ENCODE measurements around the gene XRCC5.

GRCh38 chr2:216189410-216189809 lies 80.3 kb downstream of the XRCC5 start:
- TF ChIP-seq CTCF (conservative IDR thresholded peaks at IDR 0.05; ENCODE audit: low read depth, low read length) (no peak), EZH2 (IDR thresholded peaks at IDR 0.05; ENCODE audit: borderline replicate concordance, low read depth, low read length, poor library complexity, severe bottlenecking) (no peak)
